CD4-positive, alpha-beta T cell (primary cell): Measurements from ENCODE around the gene DLEU7. TPM values are rescaled to one million over a fixed set of nuclear protein-coding genes. Genes with fewer than 3 reads are reported as not detected.

ENCODE experiments used
- ATAC-seq: fragments of 200-7000 bp; cut with Tn5 transposase; one replicate; pipeline ENCODE4 v1.10.0; 2022; ENCODE audit warnings: mild to moderate bottlenecking; ENCODE audit not compliant: poor library complexity
- CTCF ChIA-PET: fragments of 350-600 bp; sonication (Branson Sonifier 250); formaldehyde crosslinking; loops from one replicate; lab custom pipeline; 2021; ENCODE audit warnings: antibody characterized with exemption, inconsistent platforms; lab: Charles Lee
- POLR2A ChIA-PET: fragments of 350-600 bp; sonication (Branson Sonifier 250); formaldehyde crosslinking; loops from one replicate; lab custom pipeline; 2021; ENCODE audit warnings: antibody characterized with exemption, inconsistent platforms; lab: Charles Lee
- DNase-seq, 14 experiments: peaks; one replicate each; pipeline ENCODE4 v3.0.0-alpha.2; 2013 to 2020; ENCODE audit warnings: mixed read lengths in 2 of 14
- H3K27ac ChIP-seq, 2 donors: one replicate each; pipeline versions ENCODE4 v1.5.1 to v1.7.0; 2013; ENCODE audit warnings: low read length in 2 of 2, low read depth in 1 of 2, mild to moderate bottlenecking in 1 of 2
- H3K27me3 ChIP-seq, 2 experiments: 1 replicate in 1 of 2; 2 replicates in 1 of 2; pipeline versions ENCODE4 v1.6.1 to v1.7.0; 2013; ENCODE audit warnings: low read length in 2 of 2, control low read depth in 1 of 2, mild to moderate bottlenecking in 1 of 2, moderate library complexity in 1 of 2; ENCODE audit not compliant: insufficient read depth in 2 of 2, control insufficient read depth in 1 of 2
- H3K36me3 ChIP-seq: one replicate; pipeline ENCODE4 v1.6.1; 2013; ENCODE audit warnings: low read length, control low read depth; ENCODE audit not compliant: insufficient read depth
- H3K4me1 ChIP-seq: one replicate; pipeline ENCODE4 v1.6.1; 2013; ENCODE audit warnings: low read length, control low read depth; ENCODE audit not compliant: insufficient read depth
- H3K4me3 ChIP-seq: one replicate; pipeline ENCODE4 v1.5.1; 2013; ENCODE audit warnings: mild to moderate bottlenecking, low read length, moderate library complexity
- H3K9me3 ChIP-seq, 2 experiments: 1 replicate in 1 of 2; 2 replicates in 1 of 2; pipeline versions ENCODE4 v1.6.1 to v1.7.0; 2013; ENCODE audit warnings: low read length in 2 of 2, mild to moderate bottlenecking in 2 of 2, control low read depth in 1 of 2, moderate library complexity in 1 of 2; ENCODE audit not compliant: control insufficient read depth in 1 of 2, insufficient read depth in 1 of 2
- H3K27ac Mint-ChIP-seq: one replicate; pipeline ENCODE4 v1.8.0; 2020; ENCODE audit warnings: mixed read lengths
- H3K27me3 Mint-ChIP-seq: one replicate; pipeline ENCODE4 v1.8.0; 2021; ENCODE audit warnings: mixed read lengths
- H3K36me3 Mint-ChIP-seq: one replicate; pipeline ENCODE4 v1.8.0; 2021; ENCODE audit warnings: low read depth, mixed read lengths
- H3K4me1 Mint-ChIP-seq: one replicate; pipeline ENCODE4 v1.8.0; 2021; ENCODE audit warnings: low read depth, mixed read lengths
- H3K4me3 Mint-ChIP-seq: one replicate; pipeline ENCODE4 v1.8.0; 2020; ENCODE audit warnings: mild to moderate bottlenecking, mixed read lengths
- H3K9me3 Mint-ChIP-seq: one replicate; pipeline ENCODE4 v1.8.0; 2020; ENCODE audit warnings: mixed read lengths
- CTCF ChIP-seq: fragments of 200-600 bp; IDR thresholded peaks from one replicate; pipeline ENCODE4 v1.8.0; 2022; ENCODE audit warnings: antibody characterized with exemption, mild to moderate bottlenecking
- intact Hi-C, 2 experiments: fragments of 100-400 bp; cut with DNase I in 1 of 2; cut with micrococcal nuclease in 1 of 2; formaldehyde crosslinking; loops; one replicate each; pipeline versions ENCODE4 v1.15.1 to v1.9.0; 2023 to 2025; cut with DNase I, micrococcal nuclease
- total RNA-seq, 174 experiments: library from RNA in 2 of 174; stranded (reverse) in 2 of 174; gene quantifications; one replicate each; pipeline ENCODE4 v1.2.3 and lab custom pipeline; 2021 to 2026

DLEU7 gene
- total RNA-seq, 2 experiments from 2014 or later, result not detected

DNA sequence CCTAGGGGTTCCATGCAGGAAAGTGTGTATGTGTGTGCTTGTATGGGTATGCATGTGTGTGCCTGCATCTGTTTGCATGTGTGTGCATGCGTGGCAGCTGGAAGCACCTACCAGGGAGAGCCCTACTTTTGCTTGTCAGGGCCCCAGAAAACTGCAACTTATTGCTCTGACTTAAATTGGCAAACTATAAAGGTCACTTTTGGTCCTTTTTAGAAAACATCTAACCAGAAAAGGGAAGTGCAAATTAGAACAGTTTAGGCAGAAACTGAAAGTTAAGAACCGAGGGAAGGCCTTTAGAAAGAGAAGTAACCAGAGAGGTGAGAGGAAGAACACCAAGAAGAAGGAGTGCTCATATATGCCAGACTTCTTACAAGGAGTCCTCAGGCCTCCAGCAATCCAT is 32.5 kb downstream of the DLEU7 start:
- H3K4me1 Mint-ChIP-seq, result no peaks in the 10 kb centered on the region
- Histone ChIP-seq H3K9me3 (no peaks in the 10 kb centered on the region), H3K4me3 (no peak overlapping the region), H3K27ac (no peak overlapping the region), H3K27me3 (no peaks in the 10 kb centered on the region), H3K4me1 (no peaks in the 10 kb centered on the region), H3K36me3 (no peaks in the 10 kb centered on the region)
- H3K9me3 Mint-ChIP-seq, result no peaks in the 10 kb centered on the region
- no peaks in the 10 kb centered on the region for H3K27me3 Mint-ChIP-seq
- H3K27ac Mint-ChIP-seq, result no peak overlapping the region
- ATAC-seq, result no peak
- no peaks in the 10 kb centered on the region for H3K36me3 Mint-ChIP-seq
- DNase-seq, result no peak
- TF ChIP-seq CTCF, result no peak
- intact Hi-C loops, result no loop called here
- ChIA-PET POLR2A (no interaction called here), CTCF (no interaction called here)
- no peak overlapping the region for H3K4me3 Mint-ChIP-seq

DNA sequence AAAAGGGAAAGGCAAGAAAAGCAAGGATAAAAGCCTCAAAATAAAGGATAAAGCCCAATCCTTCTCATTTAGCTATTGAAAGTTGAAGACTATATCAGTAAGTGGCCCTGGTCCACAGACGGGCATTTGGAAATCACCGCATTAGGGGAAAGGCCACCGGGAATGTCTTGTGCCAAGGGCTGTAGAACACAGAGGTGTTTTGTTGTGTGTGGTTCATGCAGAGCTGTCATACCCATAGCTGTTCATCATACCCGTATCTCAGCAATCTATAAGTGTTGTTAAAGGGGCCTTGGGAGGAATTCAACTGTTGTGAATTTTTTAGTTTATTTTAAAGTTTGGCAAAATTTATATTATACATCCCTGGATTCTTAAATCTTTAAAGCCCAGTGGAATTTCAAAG is 33.0 kb downstream of the DLEU7 start:
- H3K27ac Mint-ChIP-seq, result no peak overlapping the region
- intact Hi-C loops, result no loop called here
- H3K4me1 ChIP-seq, result no peaks in the 10 kb centered on the region
- H3K9me3 Mint-ChIP-seq, result no peaks in the 10 kb centered on the region
- DNase-seq (no peak), ATAC-seq (no peak)
- no peaks in the 10 kb centered on the region for H3K36me3 Mint-ChIP-seq
- H3K4me3 ChIP-seq, result no peak overlapping the region
- H3K27me3 Mint-ChIP-seq, result no peaks in the 10 kb centered on the region
- ChIA-PET POLR2A (no interaction called here), CTCF (no interaction called here)
- H3K4me1 Mint-ChIP-seq, result no peaks in the 10 kb centered on the region
- TF ChIP-seq CTCF, result no peak
- peaks cover 0 to 4% of the 10 kb centered on the region in 2 experiments for H3K9me3 ChIP-seq
- no peaks in the 10 kb centered on the region for H3K27me3 ChIP-seq
- no peaks in the 10 kb centered on the region for H3K36me3 ChIP-seq
- H3K27ac ChIP-seq, result no peak overlapping the region
- no peak overlapping the region for H3K4me3 Mint-ChIP-seq

- Histone ChIP-seq H3K27me3 (no peaks in the 10 kb centered on the region), H3K27ac (no peak overlapping the region), H3K4me3 (no peak overlapping the region), H3K4me1 (no peaks in the 10 kb centered on the region), H3K9me3 (peaks cover 0 to 4% of the 10 kb centered on the region in 2 experiments), H3K36me3 (no peaks in the 10 kb centered on the region)
- CTCF ChIA-PET, result no interaction called here
- ATAC-seq, result no peak
- Mint-ChIP-seq H3K4me1 (no peaks in the 10 kb centered on the region), H3K27me3 (no peaks in the 10 kb centered on the region), H3K9me3 (no peaks in the 10 kb centered on the region), H3K4me3 (no peak overlapping the region), H3K27ac (no peak overlapping the region), H3K36me3 (no peaks in the 10 kb centered on the region)
- intact Hi-C loops, result loop anchor here in 1 of 2 experiments (10.0 kb wide), 1 partner anchor 635 kb away; no protein-coding TSS in a partner anchor
- DNase-seq, result no peak
- POLR2A ChIA-PET, result interaction anchor here (0.6 kb wide), 2 partner anchors 17 to 18 kb away, joined by 3 read pairs; no protein-coding TSS in a partner anchor
- no peak for TF ChIP-seq CTCF
Measured at GRCh38 chr13:50809133-50810090, 34.1 kb downstream of the DLEU7 start.
